ENCODE measurements around the gene DNAH12.
A peak's percentile ranks its signal among the peaks of the same experiment; 100 is the strongest.

The DNAH12 gene, protein sequence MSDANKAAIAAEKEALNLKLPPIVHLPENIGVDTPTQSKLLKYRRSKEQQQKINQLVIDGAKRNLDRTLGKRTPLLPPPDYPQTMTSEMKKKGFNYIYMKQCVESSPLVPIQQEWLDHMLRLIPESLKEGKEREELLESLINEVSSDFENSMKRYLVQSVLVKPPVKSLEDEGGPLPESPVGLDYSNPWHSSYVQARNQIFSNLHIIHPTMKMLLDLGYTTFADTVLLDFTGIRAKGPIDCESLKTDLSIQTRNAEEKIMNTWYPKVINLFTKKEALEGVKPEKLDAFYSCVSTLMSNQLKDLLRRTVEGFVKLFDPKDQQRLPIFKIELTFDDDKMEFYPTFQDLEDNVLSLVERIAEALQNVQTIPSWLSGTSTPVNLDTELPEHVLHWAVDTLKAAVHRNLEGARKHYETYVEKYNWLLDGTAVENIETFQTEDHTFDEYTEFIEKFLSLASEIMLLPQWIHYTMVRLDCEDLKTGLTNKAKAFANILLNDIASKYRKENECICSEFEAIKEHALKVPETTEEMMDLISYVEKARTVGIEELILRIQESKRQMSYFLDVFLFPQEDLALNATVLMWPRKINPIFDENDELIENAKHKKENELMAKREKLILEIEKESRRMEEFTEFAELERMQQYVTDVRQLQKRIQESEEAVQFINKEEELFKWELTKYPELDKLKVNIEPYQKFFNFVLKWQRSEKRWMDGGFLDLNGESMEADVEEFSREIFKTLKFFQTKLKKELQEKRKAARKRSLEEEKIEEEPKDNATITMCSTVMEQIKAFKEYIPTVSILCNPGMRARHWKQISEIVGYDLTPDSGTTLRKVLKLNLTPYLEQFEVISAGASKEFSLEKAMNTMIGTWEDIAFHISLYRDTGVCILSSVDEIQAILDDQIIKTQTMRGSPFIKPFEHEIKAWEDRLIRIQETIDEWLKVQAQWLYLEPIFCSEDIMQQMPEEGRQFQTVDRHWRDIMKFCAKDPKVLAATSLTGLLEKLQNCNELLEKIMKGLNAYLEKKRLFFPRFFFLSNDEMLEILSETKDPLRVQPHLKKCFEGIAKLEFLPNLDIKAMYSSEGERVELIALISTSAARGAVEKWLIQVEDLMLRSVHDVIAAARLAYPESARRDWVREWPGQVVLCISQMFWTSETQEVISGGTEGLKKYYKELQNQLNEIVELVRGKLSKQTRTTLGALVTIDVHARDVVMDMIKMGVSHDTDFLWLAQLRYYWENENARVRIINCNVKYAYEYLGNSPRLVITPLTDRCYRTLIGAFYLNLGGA (N-terminal part only)

DNA sequence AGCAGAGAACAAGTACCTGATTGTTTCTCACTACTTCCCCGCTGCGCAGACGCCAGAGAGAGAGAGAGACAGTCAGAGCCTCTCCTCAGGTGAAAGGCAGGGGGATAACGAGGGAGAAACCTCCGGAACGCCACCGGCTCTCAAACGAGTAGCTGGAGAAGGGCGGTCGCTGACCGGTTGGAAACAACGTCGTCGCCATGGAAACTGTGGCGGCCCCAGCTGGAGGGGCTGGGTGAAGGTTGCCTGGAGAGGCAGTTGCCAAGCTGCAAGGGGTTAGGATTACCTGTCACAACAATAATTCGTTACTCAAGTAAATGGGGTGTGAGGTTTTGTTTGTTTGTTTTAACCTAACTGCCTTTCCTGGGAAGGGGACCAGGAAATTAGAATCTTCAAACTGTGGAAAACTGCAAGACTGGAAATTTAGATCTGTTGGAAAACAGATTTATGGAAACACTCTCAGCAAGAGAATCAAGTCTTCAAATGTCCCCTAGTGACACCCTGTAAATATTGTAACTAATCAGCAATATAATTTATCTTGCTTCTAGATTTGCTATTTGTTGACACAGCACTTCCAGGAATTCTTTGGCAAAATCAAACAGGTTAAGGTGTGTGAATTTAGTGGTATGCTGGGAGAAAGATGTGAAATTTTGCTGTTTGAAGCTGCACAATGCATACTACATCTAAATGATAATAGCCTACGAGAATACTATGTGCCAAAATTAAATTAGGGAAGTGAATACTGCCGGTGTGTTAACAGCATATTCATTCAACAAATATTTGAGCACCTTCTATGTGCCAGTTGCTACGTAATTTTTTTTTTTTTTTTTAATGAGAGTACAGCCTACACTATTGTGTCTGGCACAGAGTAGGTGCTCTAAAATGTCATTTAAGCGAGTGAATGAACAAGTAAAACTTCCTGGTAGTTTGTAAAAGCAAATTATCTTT lies at the start of gene DNAH12:
DNAH12 (minus strand) TSS at position 164 of the 945 bp plus-strand sequence. CDS start 1,474 bp downstream, outside the sequence.
- DNase-seq = no peak

GRCh38 chr3:57592306-57592705 lies 48.2 kb upstream of the DNAH12 start:
- no peak for DNase-seq

- no peak for DNase-seq
Measured at GRCh38 chr3:57587905-57588304, 43.8 kb upstream of the DNAH12 start.

GRCh38 chr3:57586778-57587177 lies 42.6 kb upstream of the DNAH12 start:
- DNase-seq = no peak

- DNase-seq = no peak
Measured at GRCh38 chr3:57583544-57583943, 39.4 kb upstream of the DNAH12 start.

DNA sequence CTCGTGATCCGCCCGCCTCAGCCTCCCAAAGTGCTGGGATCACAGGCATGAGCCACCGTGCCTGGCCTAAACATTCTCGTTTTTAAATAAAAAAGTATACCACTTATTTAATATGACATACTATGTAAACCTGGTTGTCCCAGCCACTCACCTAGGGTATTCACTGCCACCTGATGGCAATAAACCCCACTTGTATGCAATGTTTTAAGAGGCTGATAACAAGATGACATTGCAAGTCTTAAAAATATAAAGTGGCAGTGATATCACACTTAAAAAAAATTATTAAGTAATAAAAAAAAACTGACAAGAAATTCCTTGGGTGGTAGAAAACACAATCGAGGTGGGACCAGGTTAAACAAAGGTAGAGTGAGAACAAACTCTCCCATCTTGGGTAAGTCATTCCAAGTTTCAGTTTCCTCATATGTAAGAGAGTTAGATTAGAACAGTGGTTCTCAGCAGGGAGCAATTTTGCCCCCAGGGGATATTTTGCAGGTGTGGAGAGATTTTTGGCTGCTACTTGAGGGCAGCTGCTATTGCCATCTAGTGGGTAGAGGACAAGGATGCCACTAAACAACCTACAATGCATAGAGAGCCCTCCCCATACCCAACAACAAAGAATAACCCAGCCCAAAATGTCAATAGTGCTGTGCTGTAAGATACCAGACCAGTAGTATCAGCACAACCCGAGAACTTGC lies 38.5 kb upstream of the DNAH12 start:
- DNase-seq = no peak

DNA sequence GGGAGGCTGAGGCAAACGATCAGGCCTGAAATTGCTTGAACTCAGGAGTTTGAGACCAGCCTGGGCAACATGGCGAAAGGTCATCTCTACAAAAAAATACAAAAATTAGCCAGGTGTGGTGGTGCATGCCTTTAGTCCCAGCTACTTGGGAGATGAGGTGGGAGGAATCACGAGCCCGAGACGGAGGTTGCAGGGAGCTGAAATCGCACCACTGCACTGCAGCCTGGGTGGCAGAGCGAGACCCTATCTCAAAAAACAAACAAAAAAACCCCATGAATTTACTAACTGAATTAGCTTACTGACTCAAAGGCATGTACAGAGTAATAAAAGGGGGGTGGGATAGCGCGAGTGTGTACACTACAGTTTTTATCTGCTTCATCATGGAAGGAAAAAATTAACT lies 33.7 kb upstream of the DNAH12 start:
- DNase-seq = no peak

DNA sequence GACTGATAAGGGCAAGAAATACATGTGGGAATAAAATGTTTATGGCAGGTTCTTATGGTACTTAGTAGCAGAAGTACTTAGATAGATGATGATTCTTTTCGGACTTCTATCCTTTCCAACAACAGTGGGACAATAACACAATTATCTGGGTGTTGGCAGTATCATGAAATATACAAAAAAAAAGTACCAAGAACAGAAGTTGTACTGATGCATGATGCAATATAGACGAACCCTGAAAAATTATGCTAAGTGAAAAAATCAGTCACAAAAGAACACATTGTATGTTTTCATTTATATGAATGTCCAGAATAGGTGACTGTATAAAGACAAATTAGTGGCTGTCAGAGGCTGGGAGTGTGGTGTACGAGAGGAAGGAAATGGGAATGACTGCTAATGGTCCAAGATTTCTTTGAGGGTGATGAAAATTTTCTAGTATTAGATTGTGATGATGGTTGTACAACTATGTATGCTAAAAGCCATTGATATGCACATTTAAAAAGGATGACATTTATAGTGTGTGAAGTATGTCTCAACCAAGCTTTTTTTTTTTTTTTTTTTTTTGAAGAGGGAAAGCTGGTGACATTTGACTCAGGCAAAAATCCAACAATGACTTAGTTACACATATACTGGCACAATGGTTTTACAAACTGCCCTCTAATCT lies 32.0 kb upstream of the DNAH12 start:
- no peak for DNase-seq

DNA sequence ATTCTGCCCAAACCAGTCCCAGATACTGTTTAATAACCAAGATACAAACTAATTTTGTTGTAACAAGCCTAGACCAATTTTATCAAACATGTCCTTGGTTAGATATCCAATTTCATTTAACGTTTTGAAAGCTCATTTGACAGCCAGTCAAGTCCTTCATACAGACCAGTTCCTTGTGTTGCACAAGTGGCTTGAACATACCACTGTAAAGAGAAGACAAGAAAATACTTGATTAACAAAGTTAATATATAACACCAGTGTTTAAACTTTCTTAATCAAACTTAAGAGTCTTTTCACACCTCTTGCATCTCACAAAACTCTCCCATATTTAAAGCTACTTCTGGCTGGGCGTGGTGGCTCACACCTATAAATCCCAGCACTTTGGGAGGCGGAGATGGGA lies 28.0 kb upstream of the DNAH12 start:
- no peak for DNase-seq

DNA sequence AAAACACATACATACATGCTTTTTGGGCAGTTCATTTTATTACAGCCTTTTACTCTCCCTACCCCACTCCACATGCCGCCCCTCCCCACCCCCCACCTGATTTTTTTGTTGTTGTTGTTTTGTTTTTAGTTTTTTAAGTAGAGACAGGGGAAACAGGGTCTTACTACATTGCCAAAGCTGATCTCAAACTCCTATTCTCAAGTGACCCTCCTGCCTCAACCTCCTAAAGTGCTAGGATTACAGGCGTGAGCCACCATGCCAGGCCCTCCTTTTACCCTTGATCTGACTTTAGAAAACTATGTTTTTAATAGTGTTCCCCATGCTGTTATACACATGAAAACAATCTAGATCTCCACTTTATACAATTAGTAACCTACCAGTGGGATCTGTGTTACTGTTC lies 26.7 kb upstream of the DNAH12 start:
- no peak for DNase-seq

DNA sequence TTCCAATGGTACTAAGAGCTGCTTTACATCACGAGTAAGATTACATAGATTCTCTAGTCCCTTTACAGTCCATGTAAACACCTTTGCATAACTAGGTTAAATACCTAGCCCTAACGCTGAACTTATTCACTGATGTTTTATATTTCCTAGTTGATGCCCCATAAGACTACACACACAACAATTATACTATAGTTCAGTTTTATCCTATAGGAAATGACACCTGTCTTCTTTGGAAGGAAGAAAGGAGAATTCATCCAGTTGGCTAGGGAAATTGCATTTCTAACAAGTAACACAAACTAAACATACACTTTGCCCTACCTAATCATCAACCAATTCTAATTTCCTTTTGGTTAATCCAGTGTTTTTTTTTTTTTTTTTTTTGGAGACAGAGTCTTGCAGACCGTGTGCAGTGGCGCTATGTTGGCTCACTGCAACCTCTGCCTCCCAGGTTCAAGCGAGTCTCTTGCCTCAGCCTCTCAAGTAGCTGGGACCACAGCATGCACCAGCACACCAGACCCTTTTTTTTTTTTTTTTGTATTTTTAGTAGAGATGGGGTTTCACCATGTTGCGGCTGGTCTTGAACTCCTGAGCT lies 25.8 kb upstream of the DNAH12 start:
- DNase-seq = no peak

DNA sequence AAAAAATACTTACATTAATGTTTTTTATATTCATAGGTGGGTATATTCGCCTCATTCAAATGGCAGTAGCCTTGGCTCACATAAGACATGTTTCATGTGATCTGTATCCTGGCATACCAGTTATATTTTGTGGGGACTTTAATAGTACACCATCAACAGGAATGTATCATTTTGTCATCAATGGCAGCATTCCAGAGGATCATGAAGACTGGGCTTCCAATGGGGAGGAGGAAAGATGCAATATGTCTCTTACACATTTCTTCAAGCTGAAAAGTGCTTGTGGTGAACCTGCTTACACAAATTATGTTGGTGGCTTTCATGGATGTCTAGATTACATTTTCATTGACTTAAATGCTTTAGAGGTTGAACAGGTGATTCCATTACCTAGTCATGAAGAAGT lies 15.4 kb upstream of the DNAH12 start:
- DNase-seq = no peak

DNA sequence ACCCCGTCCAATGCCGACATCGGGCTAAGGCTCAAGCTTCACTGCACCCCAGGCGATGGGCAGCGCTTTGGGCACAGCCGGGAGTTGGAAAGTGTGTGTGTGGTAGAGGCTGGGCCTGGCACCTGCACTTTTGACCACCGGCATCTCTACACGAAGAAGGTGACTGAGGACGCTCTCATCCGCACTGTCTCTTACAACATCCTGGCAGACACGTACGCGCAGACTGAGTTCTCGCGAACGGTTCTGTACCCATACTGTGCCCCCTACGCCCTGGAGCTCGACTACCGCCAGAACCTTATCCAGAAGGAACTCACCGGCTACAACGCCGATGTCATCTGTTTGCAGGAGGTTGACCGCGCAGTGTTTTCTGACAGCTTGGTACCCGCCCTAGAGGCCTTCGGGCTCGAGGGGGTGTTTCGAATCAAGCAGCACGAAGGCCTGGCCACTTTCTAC lies 13.0 kb upstream of the DNAH12 start:
- DNase-seq = peak; percentile 10

DNA sequence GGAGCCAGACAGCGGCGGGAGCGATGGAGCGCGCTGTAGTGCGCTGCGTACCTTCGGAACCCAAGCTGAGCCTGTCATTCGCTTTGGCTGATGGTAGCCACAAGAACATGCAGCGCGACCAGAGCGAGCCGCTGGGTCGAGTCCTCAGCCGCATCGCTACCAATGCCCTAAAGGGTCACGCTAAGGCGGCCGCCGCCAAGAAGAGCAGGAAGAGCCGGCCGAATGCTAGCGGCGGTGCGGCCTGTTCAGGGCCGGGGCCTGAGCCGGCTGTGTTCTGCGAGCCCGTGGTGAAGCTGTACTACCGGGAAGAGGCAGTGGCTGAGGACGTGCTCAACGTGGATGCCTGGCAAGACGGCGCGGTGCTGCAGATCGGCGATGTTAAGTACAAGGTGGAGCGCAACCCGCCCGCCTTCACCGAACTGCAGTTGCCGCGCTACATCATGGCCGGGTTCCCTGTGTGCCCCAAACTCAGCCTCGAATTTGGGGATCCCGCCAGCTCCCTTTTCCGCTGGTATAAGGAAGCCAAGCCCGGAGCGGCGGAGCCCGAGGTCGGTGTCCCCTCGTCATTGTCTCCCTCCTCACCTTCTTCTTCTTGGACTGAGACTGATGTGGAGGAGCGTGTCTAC lies 12.4 kb upstream of the DNAH12 start:
- DNase-seq = peak; percentile 12

DNA sequence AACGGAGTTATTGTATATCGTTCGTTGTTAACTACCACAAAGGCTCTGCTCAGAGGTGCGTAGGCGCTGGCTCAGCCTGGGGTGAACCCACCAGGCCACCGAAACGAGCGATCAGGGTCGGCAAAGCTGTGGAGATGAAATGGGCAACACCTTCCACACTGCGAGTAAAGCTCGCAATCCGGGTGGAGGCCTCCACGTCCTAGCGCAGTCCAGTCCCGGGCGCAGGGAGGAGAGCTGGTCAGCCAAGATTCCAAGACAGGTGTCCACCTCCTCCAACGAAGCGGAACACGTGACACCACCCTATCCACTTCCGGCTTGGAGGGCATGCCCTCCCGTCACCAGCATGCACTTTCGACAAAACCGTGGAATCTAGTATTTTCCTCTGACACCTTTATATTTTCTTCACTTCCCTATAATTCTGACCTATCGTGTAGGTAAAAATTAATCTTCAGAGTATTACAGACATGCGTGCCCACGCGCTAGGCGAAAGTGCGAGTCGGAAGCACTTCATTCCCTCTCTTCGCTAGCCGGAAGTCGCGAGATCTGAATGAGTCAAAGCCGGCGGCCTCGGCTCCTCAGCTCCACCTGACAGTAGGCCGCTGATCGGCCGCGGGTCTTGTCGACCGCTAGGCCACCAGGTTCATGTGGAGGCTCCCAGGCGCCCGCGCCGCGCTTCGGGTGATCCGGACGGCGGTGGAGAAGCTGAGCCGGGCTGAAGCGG lies 11.8 kb upstream of the DNAH12 start, which contains the start of gene PDE12:
PDE12 (plus strand) TSS at position 537 of the 721 bp plus-strand sequence; CDS start at position 643, 106 bp downstream.
- peak; percentile 72 for DNase-seq

GRCh38 chr3:57555306-57555705 lies 11.2 kb upstream of the DNAH12 start:
- no peak for DNase-seq

- no peak for DNase-seq
Measured at GRCh38 chr3:57546616-57547015, 2.5 kb upstream of the DNAH12 start.

GRCh38 chr3:57545636-57546268 lies 1.6 kb upstream of the DNAH12 start:
- DNase-seq = no peak
